Nephron progenitor cell (in vitro differentiated cells): Measurements from ENCODE around the gene AMDHD2.

ENCODE experiments used
- DNase-seq: peaks from one replicate; pipeline ENCODE4 v3.0.0; 2021
- H3K27ac Mint-ChIP-seq: 2 replicates; pipeline ENCODE4 v1.8.0; 2021; ENCODE audit warnings: mild to moderate bottlenecking, moderate library complexity, mixed read lengths
- H3K27me3 Mint-ChIP-seq: 2 replicates; pipeline ENCODE4 v1.8.0; 2021; ENCODE audit warnings: mild to moderate bottlenecking, low read depth, mixed read lengths; ENCODE audit not compliant: poor library complexity
- H3K36me3 Mint-ChIP-seq: 2 replicates; pipeline ENCODE4 v1.8.0; 2021; ENCODE audit warnings: low read depth, mixed read lengths
- H3K4me1 Mint-ChIP-seq: 2 replicates; pipeline ENCODE4 v1.8.0; 2021; ENCODE audit warnings: mixed read lengths
- H3K4me3 Mint-ChIP-seq: 2 replicates; pipeline ENCODE4 v1.8.0; 2021; ENCODE audit warnings: mild to moderate bottlenecking, moderate library complexity, mixed read lengths
- H3K9me3 Mint-ChIP-seq: 2 replicates; pipeline ENCODE4 v1.8.0; 2021; ENCODE audit warnings: mild to moderate bottlenecking, moderate library complexity, mixed read lengths
- CTCF ChIP-seq: fragments of 200-600 bp; sonication (generic); IDR thresholded peaks from 2 replicates; pipeline ENCODE4 v1.5.0; 2021; ENCODE audit warnings: antibody characterized with exemption

AMDHD2 gene

DNA sequence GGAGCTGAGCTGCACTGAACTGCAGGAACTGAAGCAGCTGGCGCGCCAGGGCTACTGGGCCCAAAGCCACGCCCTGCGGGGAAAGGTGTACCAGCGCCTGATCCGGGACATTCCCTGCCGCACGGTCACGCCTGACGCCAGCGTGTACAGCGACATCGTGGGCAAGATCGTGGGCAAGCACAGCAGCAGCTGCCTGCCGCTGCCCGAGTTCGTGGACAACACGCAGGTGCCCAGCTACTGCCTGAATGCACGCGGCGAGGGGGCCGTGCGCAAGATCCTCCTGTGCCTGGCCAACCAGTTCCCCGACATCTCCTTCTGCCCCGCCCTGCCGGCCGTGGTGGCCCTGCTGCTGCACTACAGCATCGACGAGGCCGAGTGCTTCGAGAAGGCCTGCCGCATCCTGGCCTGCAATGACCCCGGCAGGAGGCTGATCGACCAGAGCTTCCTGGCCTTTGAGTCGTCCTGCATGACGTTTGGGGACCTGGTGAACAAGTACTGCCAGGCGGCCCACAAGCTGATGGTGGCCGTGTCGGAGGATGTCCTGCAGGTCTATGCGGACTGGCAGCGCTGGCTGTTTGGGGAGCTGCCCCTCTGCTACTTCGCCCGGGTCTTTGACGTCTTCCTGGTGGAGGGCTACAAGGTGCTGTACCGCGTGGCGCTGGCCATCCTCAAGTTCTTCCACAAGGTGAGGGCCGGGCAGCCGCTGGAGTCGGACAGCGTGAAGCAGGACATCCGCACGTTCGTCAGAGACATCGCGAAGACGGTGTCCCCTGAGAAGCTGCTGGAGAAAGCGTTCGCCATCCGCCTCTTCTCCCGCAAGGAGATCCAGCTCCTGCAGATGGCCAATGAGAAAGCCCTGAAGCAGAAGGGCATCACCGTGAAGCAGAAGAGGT lies 23.7 kb upstream of the AMDHD2 start:
- Mint-ChIP-seq H3K4me1 (peaks cover 16% of the 10 kb centered on the region), H3K9me3 (no peaks in the 10 kb centered on the region), H3K36me3 (peaks cover 6% of the 10 kb centered on the region), H3K27ac (no peak overlapping the region), H3K27me3 (peaks cover 3% of the 10 kb centered on the region), H3K4me3 (no peak overlapping the region)
- DNase-seq = no peak
- no peak for TF ChIP-seq CTCF

DNA sequence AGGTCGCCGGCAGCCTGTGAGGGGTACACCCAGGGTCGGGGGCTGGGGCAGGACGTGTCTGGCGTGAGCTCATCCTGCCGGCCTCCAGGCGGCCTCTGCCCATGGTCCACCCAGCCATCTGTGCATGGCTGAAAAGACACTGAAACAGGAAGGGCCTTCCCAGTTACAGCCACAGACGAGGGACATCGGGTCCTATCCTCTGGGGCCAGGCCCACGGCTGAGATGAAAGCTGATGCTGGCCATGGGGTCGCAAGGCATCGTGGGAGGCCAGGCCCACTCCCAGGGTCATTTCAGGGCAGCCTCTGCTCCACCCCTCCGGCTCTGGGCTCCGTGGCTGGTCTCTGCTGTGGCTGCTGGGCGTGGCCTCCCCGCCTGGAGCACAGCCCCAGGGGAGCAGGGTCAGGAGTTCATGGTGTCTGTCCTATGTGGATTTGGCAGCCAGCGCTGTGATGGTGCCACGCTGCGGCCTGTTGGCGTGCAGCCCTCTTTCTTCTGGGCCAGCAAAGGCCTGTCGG lies 23.0 kb upstream of the AMDHD2 start:
- TF ChIP-seq CTCF = no peak
- H3K27me3 Mint-ChIP-seq = peaks cover 3% of the 10 kb centered on the region
- peaks cover 6% of the 10 kb centered on the region for H3K36me3 Mint-ChIP-seq
- H3K9me3 Mint-ChIP-seq = no peaks in the 10 kb centered on the region
- no peak overlapping the region for H3K4me3 Mint-ChIP-seq
- DNase-seq = peak; percentile 56
- peaks cover 22% of the 10 kb centered on the region for H3K4me1 Mint-ChIP-seq
- H3K27ac Mint-ChIP-seq = peak overlapping the region; percentile 88

- no peak for DNase-seq
- H3K27ac Mint-ChIP-seq = peak overlapping the region; percentile 88
- H3K4me3 Mint-ChIP-seq = peak overlapping the region; percentile 21
- TF ChIP-seq CTCF = no peak
- H3K4me1 Mint-ChIP-seq = peaks cover 29% of the 10 kb centered on the region
- peaks cover 3% of the 10 kb centered on the region for H3K27me3 Mint-ChIP-seq
- no peaks in the 10 kb centered on the region for H3K9me3 Mint-ChIP-seq
- H3K36me3 Mint-ChIP-seq = peaks cover 6% of the 10 kb centered on the region
Measured at GRCh38 chr16:2497695-2498484, 22.3 kb upstream of the AMDHD2 start.

GRCh38 chr16:2498531-2499253 lies 21.5 kb upstream of the AMDHD2 start:
- Mint-ChIP-seq H3K4me1 (peaks cover 31% of the 10 kb centered on the region), H3K27me3 (peaks cover 3% of the 10 kb centered on the region), H3K9me3 (no peaks in the 10 kb centered on the region), H3K36me3 (peaks cover 6% of the 10 kb centered on the region), H3K4me3 (no peak overlapping the region), H3K27ac (no peak overlapping the region)
- no peak for DNase-seq
- TF ChIP-seq CTCF = no peak

DNA sequence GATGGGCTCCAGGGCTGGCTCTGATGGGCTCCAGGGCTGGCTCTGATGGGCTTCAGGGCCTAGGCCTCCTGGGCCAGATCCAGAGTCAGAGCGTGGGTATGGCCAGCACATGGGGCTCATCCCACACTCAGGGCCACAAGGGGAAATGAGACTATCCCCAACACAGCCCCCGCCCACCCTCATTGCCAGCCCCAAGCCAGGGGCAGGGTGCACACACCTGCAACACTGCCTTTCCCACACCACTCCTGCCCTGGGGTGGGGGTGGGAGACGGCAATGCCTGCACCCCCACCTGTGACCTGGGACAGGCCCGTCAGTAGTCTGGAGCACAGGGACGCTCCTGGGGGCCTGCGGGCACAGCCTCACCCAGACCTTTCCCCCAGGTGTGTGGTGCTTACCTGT lies 20.7 kb upstream of the AMDHD2 start:
- no peak for TF ChIP-seq CTCF
- no peak for DNase-seq
- Mint-ChIP-seq H3K27ac (no peak overlapping the region), H3K4me3 (no peak overlapping the region), H3K9me3 (no peaks in the 10 kb centered on the region), H3K4me1 (peaks cover 32% of the 10 kb centered on the region), H3K36me3 (peaks cover 6% of the 10 kb centered on the region), H3K27me3 (peaks cover 3% of the 10 kb centered on the region)
